ENCODE data around the gene B4GALT6. TPM values are rescaled to one million over a fixed set of nuclear protein-coding genes. Genes with fewer than 3 reads are reported as not detected.
"Not testable (repeated sequence)": the region's sequence is repeated elsewhere in the genome, so short reads cannot be mapped to it uniquely, and the experiment has no call there.

B4GALT6 gene
- total RNA-seq (10 to 100 TPM; 14.9 to 19.5 TPM), polyA plus RNA-seq (ENCODE audit: insufficient read depth, low read depth, low replicate concordance) (12.1 TPM)
- long read RNA-seq, donor 1, partial matches to known transcripts, result 0 of 1 reads
- long read RNA-seq, donor 1, other reads (novel, unspliced or antisense), result 0 of 1 reads
- long read RNA-seq, donor 2, result 0 reads

GRCh38 chr18:31684279-31685096 is at the start of gene B4GALT6:
Gene B4GALT6, minus strand, starts transcription at chr18:31684581. Its CDS starts 155 bp downstream, at chr18:31684426.
- TF ChIP-seq POLR2A (IDR thresholded peaks at IDR 0.05) (no peak), CTCF (IDR thresholded peaks at IDR 0.05) (no peak)
- H3K4me3 ChIP-seq, result peak within 1 kb of the TSS; percentile 66 to 70
- intact Hi-C loops (cut with DNase I; ENCODE audit: low total_unique reads), result no loop called here
- peak within 1 kb of the TSS; percentile 80 to 84 for H3K27ac ChIP-seq
- no peaks in the 10 kb centered on the region for H3K9me3 ChIP-seq
- DNase-seq, result peak; percentile 25
- no peaks in the 10 kb centered on the region for H3K36me3 ChIP-seq (ENCODE audit: low read depth, missing control alignments)
- H3K4me1 ChIP-seq, result no peaks in the 10 kb centered on the region
- H3K27me3 ChIP-seq, result no peaks in the 10 kb centered on the region
- 0% methylated on average over 44 of the region's 86 CpGs for WGBS, 2 donors

- intact Hi-C loops (cut with DNase I; ENCODE audit: low total_unique reads), result no loop called here
- DNase-seq, result no peak
- H3K4me1 ChIP-seq, result no peaks in the 10 kb centered on the region
- 51 to 55% methylated on average over 3 of the region's 3 CpGs for WGBS, 2 donors
- H3K36me3 ChIP-seq (ENCODE audit: low read depth, missing control alignments), result no peaks in the 10 kb centered on the region
- H3K9me3 ChIP-seq, result no peaks in the 10 kb centered on the region
- H3K27me3 ChIP-seq, result no peaks in the 10 kb centered on the region
- no peak overlapping the region for H3K4me3 ChIP-seq
- TF ChIP-seq POLR2A (IDR thresholded peaks at IDR 0.05), result no peak
- no peak for TF ChIP-seq CTCF (IDR thresholded peaks at IDR 0.05)
- no peak overlapping the region for H3K27ac ChIP-seq
Measured at GRCh38 chr18:31731628-31732027, 47.2 kb upstream of the B4GALT6 start.

- H3K4me3 ChIP-seq; DNase-seq; H3K27me3 ChIP-seq; intact Hi-C loops (cut with DNase I; ENCODE audit: low total_unique reads); H3K36me3 ChIP-seq (ENCODE audit: low read depth, missing control alignments); H3K4me1 ChIP-seq; H3K9me3 ChIP-seq; H3K27ac ChIP-seq: not testable (repeated sequence)
- WGBS, 2 donors, result 95 to 96% methylated on average over 2 of the region's 2 CpGs
Measured at GRCh38 chr18:31729196-31729595, 44.8 kb upstream of the B4GALT6 start.

- 0 to 11% methylated on average over 24 to 43 of the region's 43 CpGs for WGBS, 2 donors
- Histone ChIP-seq H3K4me1 (no peaks in the 10 kb centered on the region), H3K4me3 (peak overlapping the region; percentile 63 to 72), H3K9me3 (no peaks in the 10 kb centered on the region), H3K27ac (no peak overlapping the region), H3K27me3 (no peaks in the 10 kb centered on the region), H3K36me3 (ENCODE audit: low read depth, missing control alignments) (no peaks in the 10 kb centered on the region)
- DNase-seq, result peak; percentile 38
- intact Hi-C loops (cut with DNase I; ENCODE audit: low total_unique reads), result no loop called here
- TF ChIP-seq POLR2A (IDR thresholded peaks at IDR 0.05) (no peak), CTCF (IDR thresholded peaks at IDR 0.05) (no peak)
Measured at GRCh38 chr18:31723990-31724711, 39.8 kb upstream of the B4GALT6 start.

- WGBS, 2 donors, result 28 to 31% methylated on average over 7 of the region's 7 CpGs
Measured at GRCh38 chr18:31723639-31723989, 39.2 kb upstream of the B4GALT6 start.

More at GRCh38 chr18:31723639-31723989, 39.2 kb upstream of the B4GALT6 start:
- no peaks in the 10 kb centered on the region for H3K9me3 ChIP-seq
- no peaks in the 10 kb centered on the region for H3K36me3 ChIP-seq (ENCODE audit: low read depth, missing control alignments)
- DNase-seq, result no peak
- H3K4me1 ChIP-seq, result no peaks in the 10 kb centered on the region
- no peak for TF ChIP-seq POLR2A (IDR thresholded peaks at IDR 0.05)
- no peak for TF ChIP-seq CTCF (IDR thresholded peaks at IDR 0.05)
- no peaks in the 10 kb centered on the region for H3K27me3 ChIP-seq
- intact Hi-C loops (cut with DNase I; ENCODE audit: low total_unique reads), result no loop called here
- peak overlapping the region; percentile 63 to 72 for H3K4me3 ChIP-seq
- H3K27ac ChIP-seq, result no peak overlapping the region
